OCI-LY3 (cell line): ENCODE results near the gene JAZF1.

Experiments
- H2AFZ ChIP-seq: fragments of 200-600, 300-600 bp; shearing (Covaris generic); 2 replicates; pipeline ENCODE4 v1.6.0; 2014; ENCODE audit warnings: antibody characterized with exemption, low read depth, low read length
- H3K27ac ChIP-seq: fragments of 200-600, 300-600 bp; sonication (generic); 2 replicates; pipeline ENCODE4 v1.5.1; 2014; ENCODE audit warnings: mild to moderate bottlenecking, low read length, moderate library complexity, mixed read lengths
- H3K27me3 ChIP-seq: fragments of 200-600, 300-600 bp; sonication (generic); 2 replicates; pipeline ENCODE4 v1.6.1; 2014; ENCODE audit warnings: low read depth, low read length, mixed read lengths
- H3K36me3 ChIP-seq: fragments of 200-600, 300-600 bp; sonication (generic); replicated peaks from 2 replicates; pipeline ENCODE3; 2014; ENCODE audit warnings: low read depth, low read length, mixed read lengths
- H3K4me1 ChIP-seq: fragments of 300-600, 200-600 bp; sonication (generic); 2 replicates; pipeline ENCODE4 v1.6.1; 2014; ENCODE audit warnings: low read length, mixed read lengths
- H3K4me2 ChIP-seq: fragments of 200-600, 300-600 bp; sonication (generic); 2 replicates; pipeline ENCODE4 v1.6.1; 2014; ENCODE audit warnings: low read length, mixed read lengths
- H3K4me3 ChIP-seq: fragments of 300-600, 200-600 bp; sonication (generic); 2 replicates; pipeline ENCODE4 v1.5.1; 2014; ENCODE audit warnings: antibody characterized with exemption, mild to moderate bottlenecking, low read length, moderate library complexity
- H3K79me2 ChIP-seq: fragments of 300-600, 200-600 bp; shearing (Covaris generic); 2 replicates; pipeline ENCODE4 v1.6.1; 2014; ENCODE audit warnings: mild to moderate bottlenecking, low read length, mixed read lengths
- H3K9ac ChIP-seq: fragments of 300-600, 200-600 bp; shearing (Covaris generic); 2 replicates; pipeline ENCODE4 v1.6.0; 2014; ENCODE audit warnings: mild to moderate bottlenecking, low read length, moderate library complexity
- H3K9me3 ChIP-seq: fragments of 200-600, 300-600 bp; shearing (Covaris generic); 2 replicates; pipeline ENCODE4 v1.6.1; 2014; ENCODE audit warnings: low read length, mixed read lengths; ENCODE audit not compliant: insufficient read depth
- H4K20me1 ChIP-seq: fragments of 200-600, 300-600 bp; sonication (generic); 2 replicates; pipeline ENCODE4 v1.6.1; 2016; ENCODE audit warnings: low read length, mixed read lengths; ENCODE audit not compliant: insufficient read depth
- EZH2phosphoT487 ChIP-seq: fragments of 200-600 bp; shearing (Covaris generic); IDR thresholded peaks from 2 replicates; pipeline ENCODE4 v1.6.1; 2018; ENCODE audit warnings: antibody characterized with exemption, mixed run types, low read depth
- TF ChIP-seq, protein P1 (sequence below): fragments of 200-600, 300-600 bp; sonication (generic); IDR thresholded peaks from 2 replicates; pipeline ENCODE4 v1.5.1; 2014; ENCODE audit warnings: antibody characterized with exemption, low read length, low read depth

Gene JAZF1

GRCh38 chr7:28165261-28165660, 15.3 kb downstream of the JAZF1 start:
- Histone ChIP-seq H3K4me3 (no peak overlapping the region; the same call in 1 of the 2 replicates), H3K4me1 (peaks cover 55% of the 10 kb centered on the region), H3K36me3 (no peaks in the 10 kb centered on the region), H3K27ac (no peak overlapping the region), H3K4me2 (peak overlapping the region; percentile 49; the same call in 1 of the 2 replicates), H3K79me2 (no peaks in the 10 kb centered on the region), H4K20me1 (no peaks in the 10 kb centered on the region), H3K27me3 (no peaks in the 10 kb centered on the region), H2AFZ (no peak overlapping the region), H3K9me3 (no peaks in the 10 kb centered on the region), H3K9ac (no peak overlapping the region)
- TF ChIP-seq, protein P1, sequence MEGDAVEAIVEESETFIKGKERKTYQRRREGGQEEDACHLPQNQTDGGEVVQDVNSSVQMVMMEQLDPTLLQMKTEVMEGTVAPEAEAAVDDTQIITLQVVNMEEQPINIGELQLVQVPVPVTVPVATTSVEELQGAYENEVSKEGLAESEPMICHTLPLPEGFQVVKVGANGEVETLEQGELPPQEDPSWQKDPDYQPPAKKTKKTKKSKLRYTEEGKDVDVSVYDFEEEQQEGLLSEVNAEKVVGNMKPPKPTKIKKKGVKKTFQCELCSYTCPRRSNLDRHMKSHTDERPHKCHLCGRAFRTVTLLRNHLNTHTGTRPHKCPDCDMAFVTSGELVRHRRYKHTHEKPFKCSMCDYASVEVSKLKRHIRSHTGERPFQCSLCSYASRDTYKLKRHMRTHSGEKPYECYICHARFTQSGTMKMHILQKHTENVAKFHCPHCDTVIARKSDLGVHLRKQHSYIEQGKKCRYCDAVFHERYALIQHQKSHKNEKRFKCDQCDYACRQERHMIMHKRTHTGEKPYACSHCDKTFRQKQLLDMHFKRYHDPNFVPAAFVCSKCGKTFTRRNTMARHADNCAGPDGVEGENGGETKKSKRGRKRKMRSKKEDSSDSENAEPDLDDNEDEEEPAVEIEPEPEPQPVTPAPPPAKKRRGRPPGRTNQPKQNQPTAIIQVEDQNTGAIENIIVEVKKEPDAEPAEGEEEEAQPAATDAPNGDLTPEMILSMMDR: no peak
- no peak for TF ChIP-seq EZH2phosphoT487

- Histone ChIP-seq H3K4me1 (peaks cover 47% of the 10 kb centered on the region), H3K36me3 (no peaks in the 10 kb centered on the region), H3K4me2 (no peak overlapping the region), H3K27me3 (no peaks in the 10 kb centered on the region), H3K79me2 (no peaks in the 10 kb centered on the region), H3K9me3 (no peaks in the 10 kb centered on the region), H4K20me1 (no peaks in the 10 kb centered on the region), H3K9ac (no peak overlapping the region), H3K4me3 (no peak overlapping the region), H3K27ac (no peak overlapping the region), H2AFZ (no peak overlapping the region)
- TF ChIP-seq, protein P1: no peak
- TF ChIP-seq EZH2phosphoT487: no peak
These were observed 16.6 kb downstream of the JAZF1 start for GRCh38 chr7:28163949-28164348.

DNA sequence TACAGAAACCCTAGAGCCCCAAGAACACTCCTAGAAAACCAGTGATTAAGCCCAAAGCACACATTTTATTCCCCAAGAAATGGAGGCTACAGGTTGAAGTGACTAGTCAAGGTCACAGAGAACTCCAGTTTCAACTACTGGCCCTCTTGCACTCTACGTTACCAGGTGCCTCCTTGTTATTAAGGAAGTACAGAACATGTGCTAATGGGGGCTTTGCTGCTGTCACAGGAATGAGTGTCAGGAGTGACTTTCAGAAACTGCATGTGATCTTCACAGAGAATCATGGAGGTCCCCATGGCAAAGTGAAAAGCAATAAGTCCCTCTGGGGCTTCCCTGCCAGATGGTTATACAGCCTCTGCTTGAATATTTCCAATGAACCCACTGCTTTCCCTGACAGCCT, 19.3 kb downstream of the JAZF1 start:
- Histone ChIP-seq H4K20me1 (no peaks in the 10 kb centered on the region), H3K4me2 (no peak overlapping the region), H3K4me3 (no peak overlapping the region), H3K36me3 (no peaks in the 10 kb centered on the region), H3K4me1 (peaks cover 43% of the 10 kb centered on the region), H3K27ac (no peak overlapping the region), H3K79me2 (no peaks in the 10 kb centered on the region), H3K9ac (no peak overlapping the region), H3K9me3 (no peaks in the 10 kb centered on the region), H2AFZ (no peak overlapping the region), H3K27me3 (0 out of 2 replicates have a peak, but pooled peaks cover 4% of the 10 kb centered on the region)
- TF ChIP-seq EZH2phosphoT487: no peak
- TF ChIP-seq, protein P1: no peak

DNA sequence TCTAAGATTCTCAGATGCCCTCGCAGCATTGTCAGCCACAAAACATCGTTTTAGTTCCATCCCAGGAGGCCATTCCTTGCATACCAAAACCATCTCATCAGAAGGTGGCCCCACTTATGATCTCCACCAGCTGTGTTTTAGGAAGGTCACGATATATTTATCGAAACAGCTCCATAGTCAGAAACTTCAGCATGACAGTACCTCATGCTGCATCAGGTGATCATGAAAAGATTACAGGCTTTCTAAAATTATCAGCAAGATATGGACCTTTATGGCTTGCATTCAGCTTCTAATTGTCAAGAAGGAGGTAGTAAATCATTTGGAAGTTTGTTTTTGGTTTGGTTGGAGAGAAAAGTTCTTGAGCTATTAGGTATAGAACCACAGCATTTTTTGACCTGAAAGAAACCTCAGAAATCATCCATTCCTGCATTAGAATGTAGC, 20.0 kb downstream of the JAZF1 start:
- Histone ChIP-seq H3K27me3 (0 out of 2 replicates have a peak, but pooled peaks cover 4% of the 10 kb centered on the region), H3K9me3 (no peaks in the 10 kb centered on the region), H3K79me2 (no peaks in the 10 kb centered on the region), H4K20me1 (no peaks in the 10 kb centered on the region), H3K4me3 (no peak overlapping the region), H3K36me3 (no peaks in the 10 kb centered on the region), H2AFZ (no peak overlapping the region), H3K27ac (no peak overlapping the region), H3K4me1 (peaks cover 45% of the 10 kb centered on the region), H3K4me2 (no peak overlapping the region), H3K9ac (no peak overlapping the region)
- TF ChIP-seq, protein P1: no peak
- no peak for TF ChIP-seq EZH2phosphoT487
